Endodermal cell (in vitro differentiated cells): ENCODE results near the gene POMC. TPM values are rescaled to one million over a fixed set of nuclear protein-coding genes. Genes with fewer than 3 reads are reported as not detected.
"Not testable (repeated sequence)": the region's sequence is repeated elsewhere in the genome, so short reads cannot be mapped to it uniquely, and the experiment has no call there.

ENCODE experiments used
- DNase-seq: peaks from one replicate; pipeline ENCODE4 v3.0.0-alpha.2; 2017
- H3K27ac ChIP-seq: 2 replicates; pipeline ENCODE4 v1.5.1; 2013; ENCODE audit warnings: mild to moderate bottlenecking, low read depth, low read length, moderate library complexity
- H3K27me3 ChIP-seq: 2 replicates; pipeline ENCODE4 v1.6.1; 2013; ENCODE audit warnings: mild to moderate bottlenecking, low read length, moderate library complexity; ENCODE audit not compliant: insufficient read depth, control insufficient read depth, poor library complexity, severe bottlenecking
- H3K36me3 ChIP-seq: 2 replicates; pipeline ENCODE4 v1.7.0; 2013; ENCODE audit warnings: mild to moderate bottlenecking, low read length, moderate library complexity; ENCODE audit not compliant: control insufficient read depth, insufficient read depth
- H3K4me1 ChIP-seq: one replicate; pipeline ENCODE4 v1.7.0; 2013; ENCODE audit warnings: low read length; ENCODE audit not compliant: control insufficient read depth, insufficient read depth
- H3K4me3 ChIP-seq: 2 replicates; pipeline ENCODE4 v1.5.1; 2013; ENCODE audit warnings: mild to moderate bottlenecking, low read length, moderate library complexity
- H3K9ac ChIP-seq: 2 replicates; pipeline ENCODE4 v1.6.1; 2013; ENCODE audit warnings: mild to moderate bottlenecking, low read length, moderate library complexity; ENCODE audit not compliant: poor library complexity, severe bottlenecking; ENCODE audit errors: extremely low read depth
- H3K9me3 ChIP-seq: 2 replicates; pipeline ENCODE4 v1.6.1; 2013; ENCODE audit warnings: mild to moderate bottlenecking, low read length, moderate library complexity; ENCODE audit not compliant: control insufficient read depth
- H3K27ac Mint-ChIP-seq: 2 replicates; pipeline ENCODE4 v1.8.0; 2020; ENCODE audit warnings: mixed read lengths
- H3K27me3 Mint-ChIP-seq: 2 replicates; pipeline ENCODE4 v1.8.0; 2021; ENCODE audit warnings: mild to moderate bottlenecking, mixed read lengths; ENCODE audit not compliant: insufficient read depth
- H3K36me3 Mint-ChIP-seq: 2 replicates; pipeline ENCODE4 v1.8.0; 2020; ENCODE audit warnings: low read depth, mixed read lengths
- H3K4me1 Mint-ChIP-seq: 2 replicates; pipeline ENCODE4 v1.8.0; 2020; ENCODE audit warnings: mixed read lengths
- H3K4me3 Mint-ChIP-seq: 2 replicates; pipeline ENCODE4 v1.8.0; 2020; ENCODE audit warnings: mild to moderate bottlenecking, moderate library complexity, mixed read lengths
- H3K9me3 Mint-ChIP-seq: 2 replicates; pipeline ENCODE4 v1.8.0; 2020; ENCODE audit warnings: mild to moderate bottlenecking, mixed read lengths
- CTCF ChIP-seq: fragments of 200-600 bp; sonication (generic); conservative IDR thresholded peaks from 2 replicates; pipeline ENCODE4 v1.5.0; 2021; ENCODE audit warnings: antibody characterized with exemption, mild to moderate bottlenecking
- WGBS, 2 experiments: methylation state at CpG; one replicate each; pipeline versions ENCODE4 v1.1.5 to v1.1.7; 2013; ENCODE audit warnings: missing lambda C conversion rate in 2 of 2, mixed read lengths in 1 of 2; ENCODE audit not compliant: insufficient coverage in 1 of 2, insufficient read length in 1 of 2; 5-methylcytosine and 5-hydroxymethylcytosine counted together
- total RNA-seq, 2 donors: library from RNA; stranded (reverse); fragmentation: NEBNext Ultra II Directional in 1 of 2; extraction: Animal tissue kit (Norgen Biotek cat#: 25700) in 1 of 2; gene quantifications; 2 replicates in 1 of 2; 3 replicates in 1 of 2; pipeline ENCODE4 v1.2.1, GENCODE V29; 2021

The POMC gene
- total RNA-seq, 2 donors from 2014 or later, result 10.9 to 14.5 TPM

- H3K4me3 Mint-ChIP-seq, result no peak overlapping the region
- H3K9me3 Mint-ChIP-seq, result no peaks in the 10 kb centered on the region
- H3K36me3 Mint-ChIP-seq, result peaks cover 5% of the 10 kb centered on the region
- DNase-seq, result no peak
- Histone ChIP-seq H3K27me3 (no peaks in the 10 kb centered on the region), H3K9me3 (no peaks in the 10 kb centered on the region), H3K4me1 (no peaks in the 10 kb centered on the region), H3K36me3 (no peaks in the 10 kb centered on the region), H3K27ac (no peak overlapping the region), H3K9ac (no peak overlapping the region), H3K4me3 (no peak overlapping the region)
- WGBS, 2 experiments, result 94% methylated on average over 7 to 10 of the region's 10 CpGs
- H3K27ac Mint-ChIP-seq, result no peak overlapping the region
- H3K4me1 Mint-ChIP-seq, result no peaks in the 10 kb centered on the region
- no peaks in the 10 kb centered on the region for H3K27me3 Mint-ChIP-seq
- no peak for TF ChIP-seq CTCF
Observed at GRCh38 chr2:25146896-25147295, 21.5 kb downstream of the POMC start.

DNA sequence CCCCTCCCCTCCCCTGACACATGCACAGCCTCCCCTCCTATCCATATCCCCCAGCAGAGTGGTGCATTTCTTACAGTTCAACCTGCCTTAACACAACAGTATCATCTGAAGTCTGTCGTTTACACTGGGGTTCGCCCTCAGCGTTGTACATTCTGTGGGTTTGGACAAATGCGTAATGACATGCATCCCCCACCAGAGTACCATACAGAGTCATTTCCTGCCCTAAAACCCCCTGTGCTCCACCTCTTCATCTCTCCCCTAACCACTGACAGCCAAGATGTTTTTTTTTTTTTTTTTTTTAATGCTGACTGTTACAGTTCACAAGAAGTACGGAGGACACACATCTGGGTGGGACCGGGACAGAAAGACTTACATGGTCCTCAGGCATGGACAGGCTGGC, 22.6 kb downstream of the POMC start:
- H3K4me1 Mint-ChIP-seq, result no peaks in the 10 kb centered on the region

GRCh38 chr2:25141120-25141519, 27.3 kb downstream of the POMC start:
- Histone ChIP-seq H3K4me3 (no peak overlapping the region), H3K27me3 (no peaks in the 10 kb centered on the region), H3K4me1 (no peaks in the 10 kb centered on the region), H3K36me3 (no peaks in the 10 kb centered on the region), H3K27ac (no peak overlapping the region), H3K9ac (no peak overlapping the region), H3K9me3 (no peaks in the 10 kb centered on the region)
- Mint-ChIP-seq H3K9me3 (no peaks in the 10 kb centered on the region), H3K27ac (no peak overlapping the region), H3K4me3 (no peak overlapping the region), H3K27me3 (no peaks in the 10 kb centered on the region), H3K36me3 (peaks cover 6% of the 10 kb centered on the region), H3K4me1 (no peaks in the 10 kb centered on the region)
- TF ChIP-seq CTCF, result no peak
- WGBS, 2 experiments, result 80 to 87% methylated on average over 2 to 8 of the region's 8 CpGs
- no peak for DNase-seq

More for the DNA sequence above, 22.6 kb downstream of the POMC start:
- no peak overlapping the region for H3K9ac ChIP-seq
- Mint-ChIP-seq H3K4me3 (no peak overlapping the region), H3K9me3 (no peaks in the 10 kb centered on the region), H3K36me3 (peaks cover 5% of the 10 kb centered on the region), H3K27me3 (no peaks in the 10 kb centered on the region), H3K27ac (no peak overlapping the region)
- H3K27me3 ChIP-seq, result no peaks in the 10 kb centered on the region
- H3K27ac ChIP-seq, result no peak overlapping the region
- no peak overlapping the region for H3K4me3 ChIP-seq
- no peaks in the 10 kb centered on the region for H3K36me3 ChIP-seq
- WGBS, 2 experiments, result 85 to 86% methylated on average over 6 of the region's 6 CpGs
- no peaks in the 10 kb centered on the region for H3K4me1 ChIP-seq
- no peaks in the 10 kb centered on the region for H3K9me3 ChIP-seq
- TF ChIP-seq CTCF, result no peak
- no peak for DNase-seq

DNA sequence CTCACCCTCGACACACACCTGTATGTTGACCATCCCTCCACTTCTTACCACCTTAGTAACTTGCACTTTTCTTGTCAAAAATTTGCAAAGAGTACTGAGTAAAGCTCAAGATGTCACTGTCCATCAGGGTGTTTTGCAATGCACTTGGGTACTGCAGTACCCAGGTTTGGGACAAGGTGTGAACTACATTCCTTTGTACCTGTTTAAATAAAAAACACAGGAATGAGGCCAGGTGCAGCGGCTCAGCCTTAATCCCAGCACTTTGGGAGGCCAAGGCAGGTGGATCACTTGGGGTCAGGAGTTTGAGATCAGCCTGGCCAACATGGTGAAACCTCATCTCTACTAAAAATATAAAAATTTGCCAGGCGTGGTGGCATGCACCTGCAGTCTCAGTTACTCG, 27.8 kb downstream of the POMC start:
- H3K36me3 Mint-ChIP-seq, H3K27ac ChIP-seq, H3K4me1 ChIP-seq, DNase-seq, H3K9ac ChIP-seq, H3K9me3 Mint-ChIP-seq, H3K4me3 ChIP-seq, H3K9me3 ChIP-seq, H3K36me3 ChIP-seq, H3K27me3 Mint-ChIP-seq, H3K4me1 Mint-ChIP-seq, H3K4me3 Mint-ChIP-seq, H3K27ac Mint-ChIP-seq, H3K27me3 ChIP-seq: not testable (repeated sequence)
- WGBS, 2 experiments, result 94 to 97% methylated on average over 3 to 4 of the region's 4 CpGs
